Left ventricle myocardium inferior (tissue), 1 donor: ENCODE results near the gene CCDC112. TPM values are rescaled to one million over a fixed set of nuclear protein-coding genes. Genes with fewer than 3 reads are reported as not detected.
A peak's percentile ranks its signal among the peaks of the same experiment; 100 is the strongest.

Experiments used
- DNase-seq: peaks from one replicate; pipeline ENCODE4 v3.0.0-alpha.2; 2020
- H3K27ac ChIP-seq: fragments of 200-600 bp; replicated peaks from 2 replicates; pipeline ENCODE4 v1.8.0; 2021
- H3K27me3 ChIP-seq: fragments of 200-600 bp; 2 replicates; pipeline ENCODE4 v1.8.0; 2021; ENCODE audit warnings: low read depth
- H3K36me3 ChIP-seq: fragments of 200-600 bp; 2 replicates; pipeline ENCODE4 v1.8.0; 2021
- H3K4me1 ChIP-seq: fragments of 200-600 bp; 2 replicates; pipeline ENCODE4 v1.8.0; 2021
- H3K4me3 ChIP-seq: fragments of 200-600 bp; 2 replicates; pipeline ENCODE4 v1.8.0; 2021; ENCODE audit warnings: mild to moderate bottlenecking, moderate library complexity
- H3K9me3 ChIP-seq: fragments of 200-600 bp; replicated peaks from 2 replicates; pipeline ENCODE4 v1.8.0; 2021
- CTCF ChIP-seq: fragments of 200-600 bp; IDR thresholded peaks from 2 replicates; pipeline ENCODE4 v1.8.0; 2021; ENCODE audit warnings: antibody characterized with exemption, mild to moderate bottlenecking, borderline replicate concordance
- intact Hi-C: fragments of 100-400 bp; cut with micrococcal nuclease; formaldehyde crosslinking; loops from one replicate; pipeline ENCODE4 v1.11.0; 2022
- total RNA-seq: library from RNA; stranded (reverse); fragmentation: NEBNext Ultra II Directional; extraction: Animal tissue kit (Norgen Biotek cat#: 25700); gene quantifications from one replicate; pipeline ENCODE4 v1.2.1, GENCODE V29; 2021
- donor health status: DM: no; HTN: yes; CAD: no; lungs with severe emphysema.

CCDC112 gene
- total RNA-seq, 1 donor from 2014 or later = 5.3 TPM

- peak; percentile 75 for TF ChIP-seq CTCF
- intact Hi-C loops = loop anchor here (5.0 kb wide), 1 partner anchor 149 kb away; no protein-coding TSS in a partner anchor
- no peaks in the 10 kb centered on the region for H3K36me3 ChIP-seq
- no peaks in the 10 kb centered on the region for H3K27me3 ChIP-seq
- H3K9me3 ChIP-seq = no peaks in the 10 kb centered on the region
- DNase-seq = no peak
- no peak overlapping the region for H3K4me3 ChIP-seq
- H3K4me1 ChIP-seq = peaks cover 25% of the 10 kb centered on the region
- no peak overlapping the region for H3K27ac ChIP-seq
These were observed 50.0 kb downstream of the CCDC112 start for GRCh38 chr5:115246361-115246991.

- intact Hi-C loops = no loop called here
- Histone ChIP-seq H3K4me3 (no peak overlapping the region), H3K9me3 (no peaks in the 10 kb centered on the region), H3K27me3 (no peaks in the 10 kb centered on the region), H3K4me1 (peaks cover 25% of the 10 kb centered on the region), H3K27ac (no peak overlapping the region), H3K36me3 (peaks cover 24% of the 10 kb centered on the region)
- TF ChIP-seq CTCF = no peak
- no peak for DNase-seq
These were observed 53.0 kb downstream of the CCDC112 start for GRCh38 chr5:115243412-115243811.

GRCh38 chr5:115241881-115242642 is 54.4 kb downstream of the CCDC112 start:
- intact Hi-C loops = no loop called here
- peaks cover 30% of the 10 kb centered on the region for H3K36me3 ChIP-seq
- H3K4me3 ChIP-seq = no peak overlapping the region
- DNase-seq = no peak
- no peak for TF ChIP-seq CTCF
- peaks cover 25% of the 10 kb centered on the region for H3K4me1 ChIP-seq
- no peaks in the 10 kb centered on the region for H3K9me3 ChIP-seq
- H3K27ac ChIP-seq = no peak overlapping the region
- H3K27me3 ChIP-seq = no peaks in the 10 kb centered on the region

DNA sequence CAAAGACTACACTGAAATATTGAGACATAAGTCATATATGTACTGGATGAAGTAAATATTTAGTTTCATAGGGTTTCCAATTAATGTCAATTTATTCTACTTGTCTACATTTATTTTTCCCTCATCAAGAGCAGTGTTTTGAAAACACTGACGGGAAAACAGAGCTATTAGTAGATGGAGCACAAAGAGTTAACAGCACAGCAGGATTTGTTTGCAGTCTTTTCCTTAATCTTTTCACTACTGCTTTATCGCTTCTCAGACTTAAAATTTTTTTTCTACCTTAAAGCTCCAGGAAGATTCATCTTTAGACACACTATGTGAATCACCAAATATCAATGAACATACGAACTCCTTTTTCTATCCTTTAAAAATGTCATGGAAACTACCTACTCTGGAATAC is 59.4 kb downstream of the CCDC112 start:
- intact Hi-C loops = no loop called here
- Histone ChIP-seq H3K27me3 (no peaks in the 10 kb centered on the region), H3K4me1 (peaks cover 2% of the 10 kb centered on the region), H3K27ac (no peak overlapping the region), H3K36me3 (peaks cover 45% of the 10 kb centered on the region), H3K4me3 (no peak overlapping the region), H3K9me3 (no peaks in the 10 kb centered on the region)
- no peak for TF ChIP-seq CTCF
- no peak for DNase-seq

DNA sequence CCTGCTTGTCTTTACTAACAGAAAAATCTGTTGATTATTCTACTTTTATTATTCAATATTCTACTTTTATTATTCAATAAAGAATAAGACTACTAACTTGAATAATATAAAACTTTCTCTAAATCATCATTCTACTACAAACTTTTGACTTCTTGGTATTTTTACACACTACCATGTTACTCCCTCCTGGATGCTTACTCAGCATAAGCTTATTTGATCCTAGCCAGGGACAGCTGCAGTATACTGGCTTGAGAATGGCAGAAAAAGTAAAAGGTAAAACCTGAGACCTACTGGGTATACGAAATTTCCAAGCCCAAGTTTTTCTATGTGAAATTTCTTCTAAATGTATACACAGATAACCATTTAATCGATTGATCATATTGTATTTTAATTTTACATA is 59.9 kb downstream of the CCDC112 start:
- Histone ChIP-seq H3K4me1 (no peaks in the 10 kb centered on the region), H3K9me3 (no peaks in the 10 kb centered on the region), H3K27ac (no peak overlapping the region), H3K27me3 (no peaks in the 10 kb centered on the region), H3K36me3 (peaks cover 45% of the 10 kb centered on the region), H3K4me3 (no peak overlapping the region)
- no peak for TF ChIP-seq CTCF
- intact Hi-C loops = no loop called here
- DNase-seq = no peak
